ENCODE data around the gene SNX25.

The SNX25 gene

DNA sequence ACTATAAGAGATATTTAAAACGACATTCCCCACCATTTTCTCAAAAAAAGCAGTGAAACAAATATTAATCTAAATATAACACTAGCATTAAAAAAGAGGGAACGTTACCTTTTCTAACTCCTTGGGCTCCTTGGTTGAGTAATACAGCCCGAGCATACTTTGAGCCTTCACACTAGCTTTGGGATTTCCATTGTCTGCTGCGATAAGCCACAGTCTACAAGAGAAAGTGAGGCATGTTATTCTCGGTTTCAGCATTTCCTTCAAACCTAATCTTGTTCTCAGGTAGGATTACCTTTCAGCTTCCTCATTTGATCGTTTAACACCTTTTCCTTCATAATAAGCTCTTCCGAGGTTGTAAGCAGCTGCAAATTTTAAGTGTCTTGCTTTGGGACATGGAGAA is 164.6 kb downstream of the SNX25 start:
- DNase-seq (ENCODE audit: low read depth in 1 of 2, low spot score in 1 of 2), result no peak

DNA sequence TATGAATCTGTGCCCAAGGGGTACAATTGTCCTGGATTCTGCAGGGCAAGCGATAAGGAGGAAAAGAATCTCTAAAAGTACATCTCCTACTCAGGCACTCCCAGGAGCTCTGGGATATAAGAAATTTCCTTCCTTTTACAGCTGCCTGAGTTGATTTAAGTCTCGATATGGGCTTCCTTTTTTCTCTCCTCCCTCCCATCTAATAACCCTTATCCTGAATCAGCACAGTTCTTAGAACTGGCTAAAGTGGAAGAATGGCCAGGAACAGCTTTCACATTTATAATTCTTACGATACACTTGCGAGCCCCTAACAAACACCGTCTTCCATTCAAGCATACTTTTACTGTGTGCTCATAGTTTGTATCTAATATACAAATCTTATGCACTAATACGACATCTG is 165.2 kb downstream of the SNX25 start:
- no peak for DNase-seq (ENCODE audit: low read depth in 1 of 2, low spot score in 1 of 2)

DNA sequence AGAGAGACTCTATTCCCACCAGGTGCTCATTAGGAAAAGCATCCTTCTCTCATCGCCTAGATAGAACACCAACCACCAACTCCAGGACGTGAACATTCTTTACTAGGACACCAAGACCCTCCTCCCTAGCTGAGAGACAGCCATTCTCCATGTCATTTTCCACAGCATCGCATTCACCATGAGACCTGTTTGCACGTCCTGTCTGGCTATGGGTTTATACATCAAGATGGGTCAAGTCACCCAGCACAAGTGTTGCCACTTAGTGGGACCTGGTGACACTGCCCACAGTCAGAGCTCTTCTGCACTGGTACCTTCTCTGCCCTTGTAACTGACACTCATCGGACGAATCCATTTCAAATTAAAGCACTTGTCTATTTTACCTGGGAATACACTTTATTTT is 168.9 kb downstream of the SNX25 start:
- DNase-seq (ENCODE audit: low read depth in 1 of 2, low spot score in 1 of 2), result no peak

DNA sequence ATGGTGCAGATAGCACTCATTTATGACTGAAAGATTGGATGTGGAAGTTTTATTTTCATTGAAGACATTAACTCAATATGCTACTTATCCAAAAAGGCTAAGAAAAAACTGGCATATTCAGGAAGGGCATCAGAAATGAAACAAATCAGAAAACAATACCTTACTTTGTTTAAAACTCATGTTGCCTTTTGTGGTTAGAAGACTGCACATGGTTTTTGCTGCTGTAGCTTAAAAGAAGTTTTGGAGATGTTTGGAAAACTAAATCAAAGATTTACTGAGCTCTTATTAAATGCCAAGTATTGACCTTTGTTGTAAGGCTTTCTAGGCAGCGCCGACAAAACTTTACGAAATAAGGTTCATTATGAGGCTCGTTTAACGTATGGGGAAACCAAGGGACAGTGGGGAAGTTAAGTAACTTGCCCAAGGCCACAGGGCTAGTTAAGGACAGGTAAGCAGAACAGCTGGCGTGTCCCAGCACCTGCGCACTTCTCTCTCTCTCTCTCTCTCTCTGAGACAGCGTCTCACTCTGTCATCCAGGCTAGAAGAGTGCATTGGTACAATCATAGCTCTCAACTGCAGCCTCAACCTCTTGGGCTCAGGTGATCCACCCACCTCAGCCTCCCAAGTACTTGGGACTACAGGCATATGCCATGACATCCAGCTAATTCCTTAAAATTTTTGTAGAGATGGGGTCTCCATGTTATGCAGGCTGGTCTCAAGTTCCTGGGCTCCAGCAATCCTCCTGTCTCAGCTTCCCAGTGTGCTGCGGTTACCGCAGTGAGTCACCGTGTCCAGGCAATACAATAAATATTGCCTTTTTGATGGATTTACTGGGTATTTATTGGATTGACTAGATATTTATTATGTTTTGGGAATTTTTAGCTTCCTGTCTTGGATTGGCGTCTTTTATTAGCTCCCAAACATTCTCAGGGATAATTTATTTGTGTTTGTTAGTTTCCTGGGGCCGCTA is 170.2 kb downstream of the SNX25 start:
- DNase-seq (ENCODE audit: low read depth in 1 of 2, low spot score in 1 of 2), result no peak

DNA sequence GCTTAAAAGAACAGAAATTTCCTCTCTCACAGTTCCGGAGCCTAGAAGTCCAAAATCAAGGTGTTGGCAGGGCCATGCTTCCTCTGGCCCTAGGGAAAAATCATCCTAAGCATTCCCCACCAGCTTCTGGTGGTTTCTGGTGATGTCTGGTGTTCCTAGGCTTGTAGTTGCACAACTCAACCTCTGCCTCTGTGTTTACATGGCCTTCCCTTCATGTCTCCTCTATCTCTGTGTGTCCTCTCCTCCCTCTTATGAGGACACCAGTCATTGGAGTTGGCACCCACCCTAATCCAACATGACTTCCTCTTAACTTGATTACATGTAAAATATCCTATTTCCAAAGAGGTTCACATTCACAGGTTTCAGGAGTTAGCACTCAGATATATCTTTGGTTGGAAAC is 170.9 kb downstream of the SNX25 start:
- DNase-seq (ENCODE audit: low read depth in 1 of 2, low spot score in 1 of 2), result no peak

DNA sequence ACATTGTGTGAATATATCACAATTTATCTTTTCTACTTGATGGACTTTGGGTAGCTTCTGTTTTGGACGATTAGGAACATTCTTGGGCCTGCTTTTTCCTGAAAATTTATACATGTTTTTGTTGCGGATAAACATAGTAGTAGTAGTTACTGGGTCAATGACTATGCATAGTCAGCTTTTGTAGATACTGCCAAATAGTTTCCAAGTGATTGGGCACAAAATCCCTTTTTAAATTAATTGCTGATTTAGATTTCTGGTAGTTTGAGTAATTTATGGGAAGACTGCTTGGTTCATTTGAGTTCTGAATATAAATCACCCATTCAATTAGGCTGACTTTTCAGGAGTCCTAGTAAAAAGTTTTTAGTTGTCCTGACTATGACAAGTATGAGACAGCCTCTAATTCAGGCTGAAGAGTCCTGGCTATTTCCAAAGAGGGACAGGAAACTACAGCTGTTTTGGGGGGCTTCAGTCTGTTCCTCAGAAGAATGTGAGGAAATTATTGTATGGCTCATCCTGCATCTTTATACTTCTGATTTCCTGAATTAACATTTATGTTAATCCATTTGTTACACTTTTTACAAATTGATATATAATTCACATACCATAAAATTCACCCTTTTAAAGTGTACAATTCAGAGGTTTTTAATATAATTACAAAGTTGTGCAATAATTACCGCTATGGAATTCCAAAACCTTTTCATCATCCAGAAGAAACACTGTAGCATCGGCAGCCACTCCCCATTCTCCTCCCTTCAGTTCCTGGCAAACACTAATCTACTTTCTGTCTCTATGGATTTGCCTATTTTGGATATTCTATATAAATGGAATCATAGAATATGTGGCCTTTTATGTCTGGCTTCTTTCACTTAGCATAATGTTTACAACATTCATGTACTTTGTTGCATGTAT is 172.1 kb downstream of the SNX25 start:
- no peak for DNase-seq (ENCODE audit: low read depth in 1 of 2, low spot score in 1 of 2)

DNA sequence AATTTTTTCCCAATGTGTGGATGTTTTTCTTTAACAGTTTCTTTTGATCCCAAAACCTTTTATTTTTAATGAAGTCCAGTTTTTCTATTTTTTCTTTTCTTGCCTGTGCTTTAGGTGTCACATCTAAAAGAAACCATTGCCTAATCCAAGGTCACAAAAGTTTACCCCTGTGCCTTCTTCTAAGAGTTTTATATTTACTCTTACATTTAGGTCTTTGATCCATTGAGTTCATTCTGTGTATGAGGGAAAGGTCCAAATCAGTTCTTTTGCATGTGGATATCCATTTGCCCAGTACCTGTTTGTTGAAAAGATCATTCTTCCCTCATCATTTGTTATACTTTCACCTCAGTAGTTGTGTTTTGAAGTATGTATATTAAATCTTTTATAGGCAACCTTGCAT is 173.4 kb downstream of the SNX25 start:
- no peak for DNase-seq (ENCODE audit: low read depth in 1 of 2, low spot score in 1 of 2)

DNA sequence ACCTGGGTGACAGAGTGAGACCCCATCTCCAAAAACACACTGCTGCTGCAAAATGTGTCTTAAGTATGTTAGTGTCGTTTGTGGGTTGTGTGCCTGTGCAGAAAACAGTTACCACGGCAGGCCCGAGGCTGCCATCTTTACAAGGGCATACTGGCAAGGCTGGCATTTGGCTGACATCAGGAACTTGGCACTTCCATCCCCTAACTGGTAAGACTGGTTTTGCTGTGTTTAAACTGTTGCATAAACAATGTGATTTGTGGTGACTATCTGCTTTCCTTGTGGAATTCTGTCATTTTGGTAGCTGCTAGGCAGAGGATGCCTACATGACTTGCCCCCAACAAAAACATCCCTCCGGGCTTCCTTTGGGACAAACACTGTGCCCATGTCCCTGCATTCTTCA is 174.1 kb downstream of the SNX25 start:
- DNase-seq (ENCODE audit: low read depth in 1 of 2, low spot score in 1 of 2), result no peak

DNA sequence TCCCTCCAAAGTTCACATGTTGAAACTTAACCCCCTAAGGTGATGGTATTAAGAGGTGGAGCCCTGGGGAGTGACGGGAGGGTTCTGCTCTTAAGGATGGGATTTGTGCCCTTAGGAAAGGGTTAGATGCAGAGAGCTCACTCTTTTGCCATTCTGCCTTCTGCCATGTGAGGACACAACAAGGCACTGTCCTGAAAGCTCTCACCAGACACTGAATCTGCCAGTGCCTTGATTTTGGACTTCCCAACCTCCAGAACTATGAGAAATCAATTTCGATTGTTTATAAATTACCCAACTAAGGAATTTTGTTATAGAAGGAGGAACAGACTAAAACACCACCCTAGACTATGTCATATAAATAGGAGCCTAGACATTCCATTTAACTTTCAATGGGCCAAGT is 174.7 kb downstream of the SNX25 start:
- DNase-seq (ENCODE audit: low read depth in 1 of 2, low spot score in 1 of 2), result no peak

DNA sequence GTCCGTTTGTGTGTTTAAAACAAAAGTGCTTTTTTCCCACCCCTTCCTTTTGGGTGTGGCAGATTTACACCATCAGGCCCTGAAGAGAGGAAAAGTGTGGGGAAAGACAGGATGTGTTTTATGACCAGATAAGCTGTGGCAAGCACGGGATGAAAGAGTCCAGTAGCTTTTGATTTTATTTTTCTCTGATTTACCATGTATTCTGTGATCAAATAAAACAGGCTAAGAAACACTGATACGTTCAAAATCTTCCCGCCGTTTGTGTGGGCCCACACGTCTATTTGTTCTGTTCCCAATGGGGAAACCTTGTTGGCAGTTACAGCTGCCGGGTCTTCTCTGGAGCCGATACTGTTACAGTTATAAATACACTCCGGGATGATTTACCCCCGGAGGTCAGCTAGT is 175.5 kb downstream of the SNX25 start:
- no peak for DNase-seq (ENCODE audit: low read depth in 1 of 2, low spot score in 1 of 2)

DNA sequence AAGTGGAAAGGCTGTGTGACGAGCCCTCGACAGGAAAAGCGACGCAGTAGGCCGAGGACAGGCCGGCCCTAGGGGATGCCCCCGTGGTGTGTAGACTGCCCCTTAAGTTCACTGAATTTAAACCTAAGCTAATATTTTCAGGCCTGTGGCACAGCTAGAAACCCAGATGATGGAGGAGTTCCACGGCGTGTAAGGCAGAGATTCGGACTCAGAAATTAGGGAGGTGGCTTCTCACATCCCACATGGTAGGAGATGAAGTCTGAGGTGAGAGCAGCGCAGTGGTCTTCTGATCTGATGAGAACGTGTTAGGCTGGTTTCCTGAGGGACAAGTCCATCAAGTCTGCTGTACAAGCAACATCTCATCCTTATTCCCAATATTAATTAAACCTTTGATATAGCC is 178.6 kb downstream of the SNX25 start:
- no peak for DNase-seq (ENCODE audit: low read depth in 1 of 2, low spot score in 1 of 2)

DNA sequence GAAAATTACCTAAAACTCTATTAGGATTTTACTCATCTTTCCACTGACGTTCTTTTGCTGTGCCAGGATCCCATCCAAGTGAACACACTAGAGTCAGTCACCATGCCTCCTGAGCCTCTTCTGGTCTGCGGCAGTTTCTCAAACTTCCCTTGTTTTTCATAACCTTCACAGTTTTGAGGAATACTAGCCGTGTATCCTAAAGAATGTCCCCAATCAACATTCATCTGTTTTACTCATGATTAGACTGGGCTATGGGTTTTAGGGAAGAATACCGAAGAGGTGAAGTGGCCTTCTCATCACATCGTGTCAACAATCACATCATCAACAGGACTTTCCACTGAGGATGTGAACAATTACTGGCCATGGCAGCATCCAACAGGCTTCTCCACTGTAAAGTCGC is 181.5 kb downstream of the SNX25 start:
- DNase-seq (ENCODE audit: low read depth in 1 of 2, low spot score in 1 of 2), result no peak

DNA sequence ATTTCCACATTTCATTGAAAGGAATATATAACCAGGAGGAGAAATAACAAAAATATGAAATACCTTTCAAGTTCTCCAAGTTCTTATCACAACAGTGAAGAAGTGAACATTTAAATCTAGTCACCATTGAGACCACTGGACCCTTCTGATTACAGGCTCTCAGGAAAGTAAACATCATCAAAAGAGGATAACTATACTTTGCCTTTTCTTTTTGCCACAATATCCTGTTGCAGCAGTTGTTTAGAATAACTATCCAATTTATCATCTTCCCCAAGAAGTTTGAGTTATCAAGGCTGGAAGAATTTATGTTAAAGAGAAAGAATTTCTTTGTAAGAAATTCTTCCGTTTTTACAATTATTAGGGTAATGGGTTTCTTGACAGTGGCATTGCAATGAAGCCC is 182.8 kb downstream of the SNX25 start:
- DNase-seq (ENCODE audit: low read depth in 1 of 2, low spot score in 1 of 2), result no peak

DNA sequence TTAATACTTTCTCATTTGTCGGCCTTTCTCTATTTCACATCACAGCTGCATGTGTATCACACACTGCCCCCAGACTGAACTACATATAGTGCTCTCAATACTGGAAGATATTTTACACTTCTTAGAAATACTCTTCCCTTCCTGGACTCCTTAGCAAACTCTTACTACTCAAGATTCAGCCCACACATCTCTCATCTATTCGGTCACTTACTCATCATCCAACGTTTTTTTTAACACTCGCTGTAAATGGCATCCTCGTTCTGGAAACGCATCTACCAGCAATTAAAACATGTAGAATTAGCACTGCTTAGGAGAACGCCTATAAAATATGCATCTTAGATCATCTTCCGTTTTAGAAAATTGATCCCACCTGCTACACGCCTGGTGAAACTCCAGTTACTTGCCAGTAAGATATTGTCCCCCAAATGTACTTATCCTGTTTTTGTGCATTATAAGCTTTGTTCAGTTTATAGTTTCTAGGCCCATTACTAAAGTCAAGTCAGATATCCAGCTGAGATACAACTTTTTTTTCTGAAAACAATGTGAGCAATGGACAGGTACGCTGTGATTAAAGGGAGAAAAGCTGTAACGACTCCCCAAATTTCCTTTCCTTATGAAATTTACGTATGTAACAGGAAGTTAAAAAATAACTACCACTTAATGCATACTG is 185.3 kb downstream of the SNX25 start:
- peak in 1 of 2 donors; percentile 6 for DNase-seq (ENCODE audit: low read depth in 1 of 2, low spot score in 1 of 2)

DNA sequence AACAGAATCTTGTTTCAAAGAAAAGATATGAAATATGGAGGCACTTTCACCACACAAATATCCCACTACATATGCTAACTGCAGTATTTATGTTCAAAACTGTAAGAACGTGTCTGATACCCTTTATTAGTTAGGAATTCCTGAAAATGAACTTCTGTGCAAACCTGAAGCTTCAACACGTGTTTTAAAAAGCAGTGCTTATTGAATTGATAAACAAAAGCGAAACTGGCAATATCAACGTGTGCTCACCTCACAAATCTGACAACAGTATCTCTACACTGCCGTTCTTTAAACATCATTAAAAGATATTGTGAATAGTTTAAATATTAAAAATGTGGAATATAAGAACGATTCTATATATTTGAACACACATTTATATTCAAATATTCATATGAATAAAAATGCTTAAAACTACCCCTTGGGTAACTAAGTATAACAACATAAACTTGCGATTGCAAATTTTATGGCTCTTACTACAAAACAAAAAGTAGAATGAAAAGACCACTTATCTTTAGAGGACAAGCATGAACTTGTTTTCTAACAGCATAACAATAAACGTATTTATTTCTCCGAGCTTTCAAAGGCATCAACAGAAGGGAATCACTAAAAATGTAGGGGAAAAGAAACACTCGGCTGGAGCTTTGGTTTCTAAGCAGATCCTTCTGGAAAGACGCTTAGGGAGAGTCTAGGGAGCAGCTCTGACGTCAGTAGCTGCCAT is 186.0 kb downstream of the SNX25 start, which contains the start of gene LRP2BP:
Gene LRP2BP (minus strand): TSS at position 687 of the 718 bp plus-strand sequence. CDS start 17,738 bp downstream, outside the sequence.
- no peak for DNase-seq (ENCODE audit: low read depth in 1 of 2, low spot score in 1 of 2)

DNA sequence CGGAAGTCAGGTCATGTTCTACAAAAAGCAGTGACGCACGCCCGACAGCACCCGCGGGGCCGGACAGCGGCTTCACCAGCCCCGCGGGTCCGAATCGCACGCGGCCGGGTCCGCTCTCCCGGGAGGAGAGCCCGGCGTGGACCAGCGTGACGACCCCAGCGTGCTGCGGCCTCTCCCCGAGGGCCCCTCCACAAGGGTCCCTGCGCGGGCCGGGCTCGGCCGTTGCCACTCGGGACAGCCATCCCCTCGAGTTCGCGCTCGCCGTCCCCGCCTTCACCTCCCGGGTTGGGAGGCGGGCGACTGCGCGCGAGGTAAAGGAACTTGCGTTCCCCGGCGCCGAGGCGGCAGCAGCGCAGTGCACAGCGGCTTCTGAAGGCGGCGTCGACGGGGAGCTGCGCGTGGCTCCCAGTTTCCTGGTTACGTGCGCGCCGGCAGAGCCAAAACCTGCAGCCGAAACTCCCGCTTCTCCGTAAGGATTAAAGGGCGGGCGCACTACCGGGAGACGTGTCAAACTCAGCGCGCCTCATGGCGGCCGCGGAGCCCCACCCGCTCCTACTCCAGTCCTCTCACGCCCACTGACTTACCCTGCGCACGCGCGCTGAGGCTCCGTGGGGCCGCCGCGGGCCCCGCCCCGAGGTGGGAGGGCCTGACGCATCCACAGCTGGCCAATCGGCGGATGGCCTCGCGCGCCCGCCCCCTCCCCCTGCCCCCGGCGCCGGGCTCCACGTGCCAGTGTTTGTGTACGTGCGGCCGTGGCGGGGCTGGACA is 186.7 kb downstream of the SNX25 start:
- peak; percentile 92 to 97 for DNase-seq (ENCODE audit: low read depth in 1 of 2, low spot score in 1 of 2)

DNA sequence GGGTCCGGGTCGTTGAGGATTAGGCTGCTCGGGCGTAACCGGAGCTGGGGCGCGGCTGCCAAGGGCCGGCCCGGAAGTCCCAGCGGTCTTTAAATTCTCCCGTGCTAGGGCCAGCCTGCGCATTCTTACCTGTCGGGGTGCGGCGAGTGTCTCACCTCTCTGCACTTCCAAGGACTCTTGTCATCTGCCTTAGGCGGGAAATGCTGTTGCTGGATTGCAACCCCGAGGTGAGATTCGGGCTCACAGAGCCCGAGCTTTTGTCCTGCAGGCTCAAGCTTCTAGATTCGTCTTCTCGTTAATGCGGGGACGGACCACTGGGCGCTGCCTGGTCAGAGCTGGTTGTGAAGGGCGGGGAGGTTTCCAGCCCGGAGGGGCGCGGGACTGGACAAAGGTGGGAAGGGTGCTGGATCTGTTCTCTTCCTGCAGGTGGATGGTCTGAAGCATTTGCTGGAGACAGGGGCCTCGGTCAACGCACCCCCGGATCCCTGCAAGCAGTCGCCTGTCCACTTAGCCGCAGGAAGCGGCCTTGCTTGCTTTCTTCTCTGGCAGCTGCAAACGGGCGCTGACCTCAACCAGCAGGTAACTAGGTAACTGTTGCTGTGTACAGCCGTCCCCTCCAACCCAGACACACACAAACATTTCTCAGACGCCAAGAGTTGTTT is 187.5 kb downstream of the SNX25 start, which contains the start of gene ANKRD37:
Gene ANKRD37 (plus strand): TSS at position 118 of the 662 bp plus-strand sequence. CDS start 83 bp downstream, at position 201.
- DNase-seq (ENCODE audit: low read depth in 1 of 2, low spot score in 1 of 2), result no peak

DNA sequence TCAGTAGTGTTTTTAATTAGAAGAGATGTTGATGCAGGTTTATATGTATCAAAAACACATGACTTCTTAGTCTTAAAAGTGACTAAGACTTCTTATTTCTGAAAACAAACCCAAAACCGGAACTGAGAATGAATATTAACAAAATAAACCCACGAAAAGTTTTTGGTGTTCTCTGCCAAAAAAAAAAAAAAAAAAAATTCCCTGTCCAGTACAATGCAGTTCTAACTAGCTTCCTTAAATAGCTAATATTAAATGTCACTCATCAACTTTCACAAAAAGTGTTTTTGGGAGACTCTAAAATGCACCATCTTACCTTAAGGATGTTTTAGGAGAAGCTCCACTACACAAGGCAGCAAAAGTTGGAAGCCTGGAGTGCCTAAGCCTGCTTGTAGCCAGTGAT is 189.2 kb downstream of the SNX25 start:
- no peak for DNase-seq (ENCODE audit: low read depth in 1 of 2, low spot score in 1 of 2)

DNA sequence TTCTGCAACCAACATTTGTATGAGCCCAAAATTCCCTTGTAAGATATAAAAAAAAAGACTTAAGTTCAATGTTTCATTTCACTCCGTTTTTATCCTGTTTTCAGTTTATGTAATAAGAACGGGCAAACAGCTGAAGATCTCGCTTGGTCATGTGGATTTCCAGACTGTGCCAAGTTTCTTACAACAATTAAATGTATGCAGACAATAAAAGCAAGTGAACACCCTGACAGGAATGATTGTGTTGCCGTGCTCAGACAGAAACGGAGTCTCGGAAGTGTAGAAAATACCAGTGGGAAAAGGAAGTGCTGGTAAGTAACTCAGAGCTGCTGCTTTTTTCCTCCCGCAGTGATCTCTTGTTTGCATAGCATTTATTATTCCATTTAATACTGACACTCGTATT is 190.1 kb downstream of the SNX25 start:
- DNase-seq (ENCODE audit: low read depth in 1 of 2, low spot score in 1 of 2), result no peak

Data from activated CD4-positive, alpha-beta T cell treated with anti-CD3 and anti-CD28 coated beads, Interleukin-2, amount 50 U/mL, for 24 hours (primary cell).